HL-60/S4 (cell line): ENCODE measurements around the gene RIPOR3.
"Not testable (repeated sequence)": the region's sequence is repeated elsewhere in the genome, so short reads cannot be mapped to it uniquely, and the experiment has no call there.

Source experiments
- in situ Hi-C: fragments of 300-500 bp; cut with MboI; formaldehyde crosslinking; loops from 2 replicates; pipeline ENCODE4 v1.14.3; 2022; ENCODE audit warnings: low sequenced_read_pairs

Gene RIPOR3

DNA sequence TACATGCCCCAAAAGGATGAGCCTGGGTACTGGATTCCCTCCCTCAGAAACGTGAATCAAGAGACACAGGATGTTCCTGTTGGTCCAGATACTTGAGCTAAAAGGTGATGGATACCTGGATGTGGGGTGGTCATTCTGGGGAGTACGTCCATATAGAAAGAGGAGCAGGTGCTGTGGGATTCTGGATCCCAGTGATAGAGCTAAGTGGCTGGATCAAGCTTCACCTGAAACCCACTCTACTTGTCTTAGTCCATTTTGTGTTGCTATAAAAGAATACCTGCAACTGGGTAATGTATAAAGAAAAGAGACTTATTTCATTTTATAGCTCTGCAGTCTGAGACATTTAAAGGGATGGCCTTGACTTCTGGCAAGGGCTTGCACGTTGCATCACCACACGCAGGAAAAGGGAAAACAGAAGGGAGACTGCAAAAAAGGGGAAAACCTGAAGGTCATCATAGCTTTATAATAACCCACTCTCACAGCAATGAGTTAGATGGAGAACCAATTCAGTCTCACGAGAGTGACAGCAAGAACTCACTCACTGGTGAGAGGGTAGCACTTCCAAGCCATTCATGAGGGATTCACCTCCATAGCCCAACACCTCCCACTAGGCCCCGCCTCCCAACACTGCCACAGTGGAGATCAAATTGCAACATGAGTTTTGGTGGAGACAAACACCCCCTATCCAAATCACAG lies 31.2 kb downstream of the RIPOR3 start:
- in situ Hi-C loops: no loop called here

DNA sequence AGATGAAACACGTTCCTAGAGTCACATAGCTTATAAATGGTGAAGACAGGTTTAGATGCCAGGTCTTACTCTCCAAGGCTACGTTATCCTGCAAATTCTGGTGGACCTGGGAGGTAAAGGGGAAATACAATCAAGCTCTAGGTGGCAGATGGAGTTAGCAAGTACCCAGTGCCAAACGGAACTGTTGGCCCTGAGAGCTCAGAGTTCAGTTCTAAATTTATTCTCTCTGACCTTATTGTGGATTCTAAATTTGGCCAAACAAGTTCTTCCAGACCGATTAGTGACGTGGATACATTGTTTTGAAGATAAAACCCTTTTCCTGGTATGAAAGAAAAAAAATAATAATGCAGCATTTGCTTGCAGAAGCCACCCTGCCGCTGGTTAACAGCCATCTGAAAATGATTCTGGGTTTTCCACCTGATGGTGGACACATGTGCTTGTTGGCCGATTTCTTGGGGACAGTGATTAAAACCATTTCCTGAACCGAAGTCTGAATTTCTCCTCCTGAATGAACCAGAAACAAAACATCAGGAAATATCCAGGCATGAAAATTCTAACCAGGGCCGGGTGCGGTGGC lies 32.5 kb downstream of the RIPOR3 start:
- in situ Hi-C loops: no loop called here

DNA sequence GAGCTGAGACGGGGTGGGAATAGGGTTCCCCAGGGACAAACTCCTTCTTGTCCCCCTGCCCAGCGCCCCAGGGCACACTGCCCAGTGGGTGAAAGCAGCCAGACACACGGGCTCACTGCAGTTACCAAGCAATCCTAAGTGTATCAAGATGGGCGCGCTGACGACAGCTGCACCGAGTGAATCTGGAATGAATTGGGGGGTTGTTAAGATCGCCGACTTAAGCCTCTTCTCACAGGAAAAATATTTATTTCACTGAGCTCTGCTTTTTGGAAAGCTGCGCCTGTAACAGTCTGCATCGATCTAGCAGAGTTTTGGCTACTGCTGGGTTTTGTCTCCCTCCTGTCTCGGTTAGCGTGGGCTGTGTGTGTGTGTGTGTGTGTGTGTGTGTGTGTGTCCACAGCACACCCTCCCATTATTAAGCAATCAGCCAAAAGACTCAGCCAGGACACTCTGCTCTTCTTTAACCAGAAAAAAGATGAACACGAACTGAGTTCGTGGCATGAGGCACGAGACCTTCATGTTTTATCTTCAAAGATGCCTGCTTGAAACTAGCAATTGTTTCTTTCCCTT lies 35.9 kb downstream of the RIPOR3 start:
- in situ Hi-C loops: no loop called here

DNA sequence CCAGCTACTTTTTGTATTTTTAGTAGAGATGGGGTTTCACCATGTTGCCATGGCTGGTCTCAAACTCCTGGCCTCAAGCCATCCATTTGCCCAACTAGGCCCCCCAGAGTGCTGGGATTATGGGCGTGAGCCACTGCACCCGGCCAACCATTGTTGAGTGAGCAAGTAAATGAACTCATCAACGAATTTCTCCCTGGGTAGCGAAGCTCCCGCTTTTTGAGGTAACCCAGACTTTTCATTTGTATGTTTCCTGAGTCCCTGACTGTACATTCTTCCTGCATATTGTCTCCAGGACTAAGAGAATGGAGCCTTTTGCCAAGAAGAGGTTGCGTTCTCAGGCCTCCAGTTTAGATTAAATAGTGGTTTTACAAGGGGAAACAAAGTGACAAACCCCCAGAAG lies 36.4 kb downstream of the RIPOR3 start:
- in situ Hi-C loops: no loop called here

DNA sequence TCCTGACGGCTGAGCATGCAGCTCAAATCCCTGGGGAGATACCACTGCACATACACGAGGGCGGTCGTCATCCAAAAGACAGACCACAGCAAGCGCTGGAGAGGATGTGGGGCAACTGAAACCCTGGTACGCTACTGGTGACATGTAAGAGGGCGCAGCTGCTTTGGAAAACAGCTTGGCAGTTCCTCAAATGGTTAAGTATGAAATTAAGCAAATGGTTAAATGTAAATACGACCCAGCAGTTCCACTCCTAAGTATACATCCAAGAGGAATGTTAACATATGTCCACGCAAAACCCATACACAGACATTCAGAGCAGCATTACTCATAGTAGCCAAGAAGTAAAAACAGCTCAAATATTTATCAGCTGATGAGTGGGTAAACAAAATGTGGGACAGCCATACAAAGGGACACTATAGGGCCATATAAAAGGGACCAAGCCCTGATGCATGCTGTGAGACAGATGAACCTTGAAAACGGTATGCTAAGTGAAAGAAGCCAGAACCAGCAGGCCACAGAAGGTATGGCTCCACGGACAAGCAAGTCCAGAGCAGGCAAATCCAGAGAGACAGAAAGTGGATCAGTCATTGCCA lies 38.5 kb downstream of the RIPOR3 start:
- in situ Hi-C loops: no loop called here

DNA sequence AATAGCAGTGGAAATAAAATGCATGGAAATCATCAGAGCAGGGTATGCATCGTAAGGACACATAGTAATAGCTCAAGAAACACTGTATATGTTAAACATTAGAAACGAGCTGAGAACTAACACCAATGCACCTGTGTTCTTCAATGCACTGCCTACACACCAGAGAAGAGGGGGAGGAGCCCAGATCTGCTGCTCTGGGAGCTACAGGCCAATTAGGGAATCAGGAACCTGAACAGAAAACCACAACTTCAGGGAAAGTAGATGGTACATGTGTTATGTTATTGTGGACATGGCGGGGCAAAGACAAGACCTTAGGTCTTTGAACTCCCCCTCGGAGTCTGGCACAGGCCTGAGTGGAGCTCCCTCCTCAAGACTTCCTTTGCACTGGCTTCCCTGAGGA lies 39.7 kb downstream of the RIPOR3 start:
- in situ Hi-C loops: no loop called here

DNA sequence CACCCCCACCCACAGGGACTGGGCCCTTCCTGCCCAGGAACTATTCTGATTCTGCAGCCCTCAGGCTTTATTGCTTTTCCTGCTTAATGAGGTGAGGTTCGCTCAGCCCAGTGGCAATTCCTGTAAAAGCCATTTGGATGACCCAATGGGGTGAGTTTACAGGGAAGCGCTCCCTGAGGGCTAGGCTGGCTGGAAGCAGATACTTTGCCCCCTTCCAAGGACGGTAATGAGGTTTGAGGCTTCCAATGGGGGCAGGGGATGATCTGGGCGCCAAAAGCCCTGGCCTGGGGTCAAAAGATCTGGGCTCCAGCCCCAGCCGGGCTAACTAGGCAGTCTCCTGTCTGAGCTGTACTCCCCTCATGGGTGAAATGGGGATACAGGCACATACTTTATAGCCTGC lies 41.8 kb downstream of the RIPOR3 start:
- in situ Hi-C loops: no loop called here

DNA sequence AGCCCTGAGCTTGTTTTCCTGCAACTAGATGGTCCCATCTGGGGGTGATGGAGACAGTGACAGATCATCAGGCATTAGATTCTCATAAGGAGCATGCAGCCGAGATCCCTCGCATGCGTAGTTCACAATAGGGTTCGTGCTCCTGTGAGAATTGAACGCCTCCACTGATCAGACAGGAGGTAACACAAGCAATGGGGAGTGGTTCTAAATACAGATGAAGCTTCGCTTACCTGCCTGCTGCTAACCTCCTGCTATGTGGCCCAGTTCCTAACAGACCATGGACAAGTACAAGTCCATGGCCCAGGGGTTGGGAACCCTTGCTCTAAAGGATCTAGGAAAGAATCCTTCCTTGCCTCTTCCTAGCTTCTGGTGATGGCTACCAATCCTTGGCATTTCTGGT lies 42.7 kb downstream of the RIPOR3 start:
- in situ Hi-C loops: no loop called here

DNA sequence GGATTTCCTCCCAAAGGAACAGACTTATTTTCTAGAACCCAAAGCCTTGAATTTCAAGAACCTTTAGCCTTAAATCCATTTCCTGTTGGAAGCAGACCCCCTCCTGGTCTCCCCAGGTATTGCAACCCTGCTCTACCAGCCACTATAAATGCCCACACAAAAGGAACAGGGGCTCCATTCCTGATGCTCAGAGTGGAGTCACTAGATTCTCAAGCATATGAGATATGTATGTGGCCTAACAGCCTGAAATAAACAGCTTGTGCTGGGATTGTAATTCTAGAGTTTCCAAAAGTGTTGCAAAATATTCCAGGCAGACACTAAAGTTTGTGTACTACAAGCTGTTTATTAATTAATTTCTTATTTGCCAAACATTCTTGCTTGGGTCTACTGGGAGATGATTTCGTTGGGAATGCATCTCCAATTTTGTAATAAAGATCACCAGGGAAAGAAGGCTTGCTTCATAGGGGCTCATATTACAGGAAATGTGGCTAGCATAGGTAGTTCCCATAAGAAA lies 44.8 kb downstream of the RIPOR3 start:
- in situ Hi-C loops: no loop called here

DNA sequence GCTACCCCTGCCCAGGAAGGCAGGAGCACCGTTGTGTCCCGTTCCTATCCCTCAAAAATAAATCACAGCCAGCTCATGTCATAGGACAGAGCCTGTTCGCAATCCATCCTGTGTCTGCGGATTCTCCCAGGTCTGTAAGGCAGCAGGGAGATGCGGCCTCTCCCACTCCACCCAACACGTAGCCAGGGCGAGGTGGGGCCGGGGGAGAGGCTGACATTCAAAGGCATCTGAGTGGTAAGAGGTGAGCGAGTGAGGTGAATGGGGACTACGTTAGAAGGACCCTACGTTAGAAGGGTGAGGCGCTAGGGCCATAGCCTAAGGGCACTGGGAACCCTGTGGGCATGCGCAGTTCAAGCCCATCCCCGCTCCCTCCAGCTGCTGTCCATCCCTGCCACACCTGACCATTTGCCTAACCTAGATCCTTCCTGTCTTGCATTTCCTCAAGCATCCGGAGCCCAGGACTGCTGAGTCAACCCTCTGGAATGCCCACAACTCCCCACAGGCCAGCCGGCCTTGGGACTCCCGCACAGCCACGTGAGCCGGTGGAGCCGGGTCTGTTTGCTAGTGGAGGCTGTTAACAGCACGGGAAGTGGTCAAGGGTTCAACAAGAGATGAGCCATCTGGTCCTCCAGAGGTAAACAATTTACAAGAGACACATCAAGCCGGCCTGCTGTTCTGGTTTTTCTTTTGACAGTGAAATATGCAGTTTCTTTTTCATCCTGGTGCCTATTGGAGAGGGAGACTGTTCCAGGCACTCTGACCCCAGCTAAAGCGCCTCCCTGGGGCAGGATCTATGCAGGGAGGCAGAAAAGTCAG lies 45.9 kb downstream of the RIPOR3 start:
- in situ Hi-C loops: no loop called here

DNA sequence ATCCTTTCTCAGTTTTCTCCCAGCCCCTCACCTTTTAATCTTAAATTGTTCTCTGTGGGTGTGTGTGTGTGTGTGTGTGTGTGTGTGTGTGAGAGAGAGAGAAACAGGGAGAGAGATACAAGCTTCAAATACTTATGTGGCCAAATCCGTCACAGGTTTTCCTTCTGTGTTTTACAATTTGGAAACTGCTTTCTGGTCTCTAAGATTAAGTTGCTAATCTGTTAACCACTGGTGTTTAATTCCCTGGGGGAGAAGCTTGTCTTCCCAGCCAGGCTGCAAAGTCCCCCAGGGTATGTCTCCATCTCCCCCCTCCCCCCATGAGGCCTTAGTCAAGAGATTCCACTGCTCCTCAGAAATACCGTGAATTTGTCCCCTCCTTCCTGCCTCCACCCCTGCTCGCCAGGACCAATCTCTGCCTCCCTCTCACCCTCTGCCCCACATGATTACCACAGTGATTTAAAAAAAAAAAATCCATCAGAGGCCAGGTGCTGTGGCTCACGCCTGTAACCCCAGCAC lies 49.0 kb downstream of the RIPOR3 start:
- in situ Hi-C loops: no loop called here

DNA sequence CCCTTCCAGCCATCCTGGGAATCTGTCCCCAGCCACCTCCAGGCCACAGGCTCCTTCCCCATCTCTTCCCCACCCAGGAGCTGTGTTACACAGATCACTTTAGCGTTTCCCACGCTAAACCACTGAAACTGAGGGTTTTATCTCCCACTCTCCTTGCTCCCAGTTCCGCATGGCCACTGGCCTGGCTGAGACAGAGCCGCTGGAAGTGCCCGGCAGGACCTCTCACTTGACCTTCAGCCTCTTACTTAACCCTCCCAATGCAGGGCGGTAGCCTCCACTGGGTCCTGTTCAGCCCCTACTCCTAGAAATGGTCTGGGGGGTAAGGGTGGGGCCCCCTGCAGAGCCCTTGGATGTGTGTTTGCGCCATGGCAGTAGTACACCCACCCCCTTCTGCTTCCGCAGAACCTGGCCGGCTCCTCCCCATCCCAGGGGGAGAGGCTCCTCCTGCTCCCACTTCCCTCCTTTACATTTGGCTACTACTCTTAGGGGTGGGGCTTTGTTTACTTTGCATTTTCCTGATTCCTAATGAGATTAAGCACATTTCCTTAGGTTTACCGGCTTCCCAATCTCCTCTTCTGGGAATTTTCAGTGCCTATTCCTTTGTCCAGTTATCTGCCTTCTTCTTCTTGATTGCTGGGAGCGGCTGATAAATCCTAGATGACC lies 49.6 kb downstream of the RIPOR3 start:
- in situ Hi-C loops: not testable (repeated sequence)

DNA sequence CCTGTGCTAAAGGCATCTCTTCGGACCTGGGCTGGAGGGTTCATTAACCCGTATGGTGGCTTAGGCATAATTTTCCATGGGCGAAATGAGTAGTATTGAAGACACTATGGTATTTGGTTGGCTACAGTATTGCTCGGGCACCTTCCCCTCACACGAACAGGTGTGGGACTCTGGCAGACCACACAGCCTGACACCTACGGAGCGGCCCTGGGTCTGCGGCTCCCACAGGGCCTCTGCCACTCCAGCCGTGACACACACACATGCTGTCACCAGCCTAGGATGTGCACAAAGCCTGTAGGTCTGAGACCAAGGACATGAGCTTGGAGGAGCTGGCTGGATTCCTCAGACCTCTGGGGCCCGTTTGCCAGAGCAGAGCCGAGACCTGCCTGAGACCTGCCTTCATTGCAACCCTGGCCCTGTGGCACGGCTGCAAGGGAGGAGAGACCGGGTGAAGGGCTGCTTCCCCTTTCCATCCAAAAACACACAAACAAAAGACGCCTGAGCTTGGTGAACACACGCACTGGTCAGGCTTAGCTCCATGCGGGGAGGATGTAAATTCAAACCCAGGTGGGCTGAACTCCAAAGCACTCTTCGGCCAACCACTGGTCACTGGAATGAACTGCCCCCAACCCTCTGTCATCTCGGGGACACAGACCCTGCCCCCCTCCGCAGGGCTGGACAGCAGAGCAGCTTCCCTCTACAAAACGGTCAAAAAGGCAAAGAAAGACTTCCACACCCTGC lies 51.2 kb downstream of the RIPOR3 start:
- in situ Hi-C loops: not testable (repeated sequence)

DNA sequence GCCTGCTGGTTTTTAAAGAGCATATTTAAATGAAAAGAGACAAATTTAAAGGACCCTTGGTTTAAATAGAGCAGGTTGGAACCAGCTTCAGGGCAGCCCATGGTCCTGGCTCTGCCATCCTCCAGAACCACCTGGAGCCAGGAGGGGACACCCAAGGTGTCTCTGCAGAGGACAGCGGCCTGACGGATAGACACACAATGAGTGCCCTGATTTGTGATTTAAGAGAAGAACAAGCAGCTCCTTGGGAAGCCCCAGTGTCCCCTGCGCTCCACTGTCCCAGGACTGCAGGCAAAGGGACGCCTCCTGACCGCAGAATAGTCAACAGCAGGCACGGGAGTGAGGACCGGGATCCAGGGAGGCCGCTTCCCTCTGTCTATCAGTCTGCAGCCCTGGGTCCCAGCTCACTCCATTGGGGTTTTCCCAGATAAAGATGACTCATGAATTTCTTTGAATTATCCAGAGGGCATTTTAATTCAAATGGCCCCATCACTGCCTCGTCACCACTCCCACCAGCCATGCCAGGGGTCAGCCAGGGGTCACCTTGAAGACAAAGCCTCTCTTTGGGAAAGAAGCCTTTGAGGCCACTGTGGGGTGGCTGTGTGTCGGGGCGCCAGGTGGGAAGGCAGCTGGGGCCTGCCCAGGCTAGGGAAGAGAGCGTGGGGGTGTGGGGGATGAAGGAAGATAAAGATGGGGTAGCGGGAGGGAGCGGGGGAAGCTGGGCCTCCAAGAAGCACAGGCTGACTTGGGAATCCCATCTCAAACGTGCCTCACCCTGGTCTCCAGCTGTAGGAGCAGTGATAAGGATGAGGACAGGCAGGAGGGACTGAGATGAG lies 53.1 kb downstream of the RIPOR3 start:
- in situ Hi-C loops: not testable (repeated sequence)

DNA sequence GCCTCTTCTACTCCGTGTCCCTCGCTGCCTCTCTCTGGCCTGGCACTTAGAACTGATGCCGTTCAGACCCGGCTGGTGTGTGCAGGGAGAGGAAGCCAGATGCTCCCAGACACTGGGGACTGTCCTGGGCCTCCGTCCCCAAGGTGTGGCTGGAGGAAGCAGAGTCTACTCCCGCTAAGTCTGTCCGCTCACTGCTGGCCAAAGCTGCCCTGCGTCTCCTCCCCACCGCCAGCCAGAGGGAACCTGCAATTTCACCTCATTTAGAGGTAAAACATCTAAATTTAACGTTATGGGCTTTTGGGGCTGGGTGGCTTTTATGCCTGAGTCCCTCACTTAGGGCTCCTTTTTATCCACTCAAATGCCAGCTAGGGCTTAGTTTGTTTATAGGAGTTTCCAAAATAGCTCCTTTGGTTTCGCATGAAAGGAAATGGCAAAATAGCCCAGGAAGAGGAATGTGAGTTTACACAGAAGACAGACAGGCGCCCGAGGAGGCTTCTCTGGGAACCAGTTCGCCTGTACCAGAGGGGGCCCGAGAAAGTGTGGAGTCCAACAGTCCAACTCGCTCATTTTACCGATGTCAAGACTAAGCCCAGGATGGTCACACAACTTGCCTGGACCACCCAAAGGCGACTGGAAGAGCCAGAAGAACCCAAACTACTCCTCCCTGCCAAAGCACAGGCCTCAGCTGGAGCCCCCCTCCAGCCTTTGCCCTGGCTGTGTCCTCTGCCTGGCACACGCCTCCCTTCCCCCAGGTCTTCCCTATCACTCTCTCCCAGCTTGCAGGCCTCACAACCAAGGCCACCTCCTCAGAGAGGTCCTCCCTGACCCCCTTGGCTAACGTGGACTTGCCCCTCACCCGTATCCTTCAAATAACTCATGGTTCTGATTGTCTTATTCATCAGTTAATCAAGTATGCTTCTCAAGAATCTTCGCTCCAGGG lies 54.5 kb downstream of the RIPOR3 start:
- in situ Hi-C loops: no loop called here

DNA sequence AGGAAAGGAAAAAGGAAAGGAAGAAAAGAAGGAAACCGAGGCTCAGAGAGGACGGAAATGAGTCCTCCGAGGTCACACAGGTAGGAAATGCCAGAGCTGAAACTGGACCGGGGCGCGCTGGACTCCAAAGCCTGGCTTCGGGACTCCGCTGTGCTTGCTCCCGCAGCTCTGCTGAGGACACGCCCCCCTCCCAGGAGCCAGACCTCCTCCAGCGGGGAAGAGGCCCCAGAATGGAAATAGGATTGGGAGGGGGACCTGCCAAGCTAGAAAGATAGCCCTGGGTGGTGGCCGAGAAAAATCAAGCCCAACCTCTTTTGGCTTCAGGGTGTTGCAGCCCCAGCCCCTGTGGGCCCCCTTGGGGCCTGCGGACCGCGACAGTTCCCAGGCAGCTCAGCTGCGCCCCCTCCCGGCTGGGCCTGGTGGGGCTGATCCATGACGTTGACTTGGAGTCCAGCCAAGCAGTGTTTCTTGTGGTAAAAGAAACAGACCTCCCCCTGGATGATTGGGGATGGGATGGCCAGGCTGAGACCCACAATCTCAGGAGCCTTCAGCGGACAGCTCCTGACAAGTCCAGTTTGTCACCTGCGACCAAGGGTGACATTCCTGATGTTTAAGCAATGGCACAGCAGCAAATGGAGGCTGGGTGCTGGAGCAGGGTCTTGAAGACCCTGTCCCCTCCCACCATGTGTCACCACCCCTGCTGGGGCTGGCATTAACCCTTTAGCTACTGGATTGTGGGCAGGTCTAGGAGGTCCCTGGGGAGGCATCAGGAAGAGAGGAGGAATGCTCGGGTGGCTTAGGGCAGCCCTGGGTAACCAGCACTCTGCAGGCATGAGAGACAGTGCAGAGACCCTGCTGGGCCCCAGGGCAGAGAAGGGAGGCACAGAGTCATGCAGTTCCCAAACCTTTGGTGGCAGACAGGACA lies 55.4 kb downstream of the RIPOR3 start:
- in situ Hi-C loops: no loop called here
